ENCODE measurements around the gene SLF2.

The SLF2 gene

GRCh38 chr10:100912605-100913469, at the start of gene SLF2:
Gene SLF2 (plus strand): TSS chr10:100912963. CDS start chr10:100913111, 148 bp downstream.
- peak; percentile 93 for DNase-seq

- no peak for DNase-seq
Measured at GRCh38 chr10:100863433-100863832, 49.3 kb upstream of the SLF2 start.

- DNase-seq: no peak
Measured at GRCh38 chr10:100864036-100864885, 48.5 kb upstream of the SLF2 start.

GRCh38 chr10:100864978-100865377, 47.8 kb upstream of the SLF2 start:
- no peak for DNase-seq

- no peak for DNase-seq
Measured at GRCh38 chr10:100866010-100866409, 46.8 kb upstream of the SLF2 start.

DNA sequence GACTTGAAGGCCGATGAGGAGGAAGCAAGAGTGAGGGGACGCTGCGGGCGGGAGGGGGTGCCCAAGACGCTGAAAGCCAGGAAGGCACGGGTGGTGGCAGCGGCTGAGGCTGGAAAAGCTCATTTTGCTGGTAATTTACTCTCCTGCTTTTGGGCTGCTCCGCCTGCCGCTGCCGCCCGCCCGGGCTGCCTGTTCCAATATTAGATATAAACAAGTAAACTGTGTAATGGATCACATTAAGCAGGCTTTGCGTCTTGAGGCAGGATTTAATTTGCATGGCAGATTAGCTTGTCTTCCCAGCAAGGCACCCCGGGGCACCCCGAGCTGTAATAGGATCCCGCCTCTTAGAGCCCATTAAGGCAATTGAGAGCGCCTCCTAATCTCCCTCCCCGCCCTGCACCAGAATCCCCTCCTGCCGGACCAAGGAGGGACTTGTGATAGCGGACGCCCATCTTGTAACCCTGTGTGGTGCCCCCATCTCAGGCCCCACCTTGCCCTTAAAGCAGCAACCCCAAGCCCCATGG, 46.1 kb upstream of the SLF2 start:
- DNase-seq: no peak

GRCh38 chr10:100867261-100867963, 45.4 kb upstream of the SLF2 start:
- no peak for DNase-seq

- no peak for DNase-seq
Measured at GRCh38 chr10:100868382-100868781, 44.4 kb upstream of the SLF2 start.

- no peak for DNase-seq
Measured at GRCh38 chr10:100869399-100869798, 43.4 kb upstream of the SLF2 start.

GRCh38 chr10:100872034-100872791, 40.5 kb upstream of the SLF2 start:
- no peak for DNase-seq

GRCh38 chr10:100873146-100873826, 39.5 kb upstream of the SLF2 start:
- DNase-seq: no peak

GRCh38 chr10:100873827-100874326, 38.9 kb upstream of the SLF2 start:
- DNase-seq: no peak

- DNase-seq: no peak
Measured at GRCh38 chr10:100874702-100875483, 37.9 kb upstream of the SLF2 start.

GRCh38 chr10:100875484-100876166, 37.1 kb upstream of the SLF2 start:
- DNase-seq: no peak

DNA sequence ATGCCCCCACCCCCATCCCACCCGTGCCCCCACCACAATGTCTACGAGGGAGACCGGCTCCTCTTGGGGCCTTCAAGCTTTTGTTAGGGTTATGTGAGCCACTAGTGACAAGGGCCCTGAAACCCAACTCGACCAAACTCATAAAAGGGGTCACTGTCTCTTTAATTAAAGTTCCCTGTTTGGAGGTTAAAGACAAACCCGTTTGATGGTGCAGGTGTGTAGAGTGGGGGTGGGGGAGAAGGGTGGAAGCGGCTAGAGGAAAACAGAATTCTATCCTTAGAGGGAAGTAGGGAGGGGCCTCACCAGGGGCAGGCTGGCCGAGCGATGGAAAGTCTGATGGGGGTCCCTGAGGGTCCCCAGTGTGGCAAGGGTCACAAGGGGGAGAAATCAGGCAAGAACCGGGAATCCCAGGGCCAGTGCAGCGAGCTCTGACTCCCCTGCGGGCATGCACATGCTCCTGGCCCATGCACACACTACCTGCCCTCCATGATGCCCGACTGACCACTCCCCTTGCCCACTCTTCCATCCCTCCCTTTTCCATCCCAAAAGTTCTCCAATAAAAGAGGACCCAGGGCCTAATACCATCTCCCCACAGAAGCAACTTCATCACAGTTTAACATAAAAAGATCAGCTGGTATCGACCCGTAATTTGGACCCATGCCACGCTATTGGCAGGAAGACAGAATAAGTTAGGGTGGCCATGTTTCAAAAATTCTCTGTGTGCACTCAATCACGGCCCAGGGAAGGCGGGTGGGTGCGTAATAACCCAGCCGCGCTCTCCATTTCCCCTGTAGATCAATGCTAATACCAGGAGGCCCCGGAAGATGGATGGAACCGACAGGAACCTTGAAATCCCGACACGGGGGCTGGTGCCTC, 35.9 kb upstream of the SLF2 start:
- no peak for DNase-seq

- DNase-seq: no peak
Measured at GRCh38 chr10:100877461-100877850, 35.3 kb upstream of the SLF2 start.

DNA sequence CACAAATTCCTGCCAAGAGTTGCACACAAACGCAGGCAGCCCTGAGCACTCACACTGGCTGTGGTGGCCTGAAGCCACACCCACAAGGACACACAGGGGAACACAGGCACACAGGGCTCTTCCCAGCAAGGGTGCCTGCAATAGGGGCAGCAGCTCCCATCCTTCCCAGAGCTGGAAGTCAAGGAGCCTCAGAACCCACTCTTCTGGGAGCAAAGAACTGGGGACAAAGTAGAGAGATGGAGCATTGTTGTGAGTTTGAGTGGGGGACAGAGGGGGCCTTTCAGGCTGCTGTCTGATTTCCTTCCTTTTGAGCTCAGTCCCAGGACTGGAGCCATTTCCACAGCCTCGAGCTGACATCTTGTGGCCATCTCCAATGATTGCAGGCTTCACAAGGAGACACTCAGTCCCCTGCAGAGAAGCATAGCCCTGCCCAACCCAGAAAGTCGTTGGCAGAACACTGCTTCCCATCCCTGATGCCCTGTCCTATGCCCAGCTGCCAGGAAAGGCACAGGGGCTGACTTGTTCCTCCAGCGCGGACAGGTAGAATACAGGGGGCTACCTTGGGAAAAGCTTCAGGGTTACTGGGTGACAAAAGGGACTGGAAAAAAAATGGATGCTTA, 34.4 kb upstream of the SLF2 start:
- peak; percentile 9 for DNase-seq

GRCh38 chr10:100879741-100880360, 32.9 kb upstream of the SLF2 start:
- no peak for DNase-seq
